HG02798 (cell line): ENCODE measurements around the gene ACOT8.
"Not testable (repeated sequence)": the region's sequence is repeated elsewhere in the genome, so short reads cannot be mapped to it uniquely, and the experiment has no call there.

Experiments
- ATAC-seq: cut with Tn5 transposase; IDR thresholded peaks from one replicate; pipeline ENCODE4 v1.9.1; 2021; ENCODE audit warnings: mild to moderate bottlenecking; ENCODE audit not compliant: unreplicated experiment, poor library complexity

ACOT8 gene

DNA sequence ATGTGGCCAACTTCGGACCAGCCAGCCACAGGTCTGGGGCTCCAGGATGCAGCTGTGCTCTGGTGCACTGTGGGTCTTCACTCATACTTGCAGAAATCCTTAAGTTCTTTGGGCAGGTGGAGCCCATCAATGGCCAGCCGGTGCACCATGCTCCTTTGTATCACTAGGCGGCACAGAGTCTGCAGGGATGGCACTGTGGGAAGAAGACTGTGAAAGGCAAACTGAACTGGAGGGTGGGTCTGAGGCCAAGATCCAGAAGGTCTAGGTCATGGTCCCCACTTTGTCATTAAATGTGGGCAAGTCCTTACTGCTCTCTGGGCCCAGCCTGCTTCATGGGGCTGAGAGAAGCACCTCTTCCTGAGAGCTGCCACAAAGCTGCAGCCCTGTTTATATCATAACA lies 31.5 kb upstream of the ACOT8 start:
- no peak for ATAC-seq

DNA sequence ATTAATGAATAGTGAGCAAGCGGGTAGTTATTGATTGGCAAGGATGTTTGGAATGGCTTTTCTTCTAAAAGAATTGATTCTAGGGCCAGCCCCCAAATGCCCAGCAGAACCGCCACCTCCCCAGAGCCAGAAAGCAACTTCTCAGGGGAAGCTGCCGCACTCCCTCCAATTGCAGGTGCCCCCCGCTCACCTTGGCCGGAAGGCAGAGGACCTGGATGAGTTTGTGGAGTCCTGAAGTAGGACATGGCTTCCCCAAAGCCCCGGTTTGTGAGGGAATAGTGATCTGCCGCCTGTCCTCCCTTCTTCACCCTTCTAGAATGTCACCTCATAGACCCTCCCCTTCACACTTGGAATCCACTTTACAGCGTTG lies 30.1 kb upstream of the ACOT8 start, which contains the start of gene SPATA25:
Gene SPATA25 (minus strand): TSS at position 277 of the 370 bp plus-strand sequence. CDS start 32 bp downstream, at position 245.
- no peak for ATAC-seq

DNA sequence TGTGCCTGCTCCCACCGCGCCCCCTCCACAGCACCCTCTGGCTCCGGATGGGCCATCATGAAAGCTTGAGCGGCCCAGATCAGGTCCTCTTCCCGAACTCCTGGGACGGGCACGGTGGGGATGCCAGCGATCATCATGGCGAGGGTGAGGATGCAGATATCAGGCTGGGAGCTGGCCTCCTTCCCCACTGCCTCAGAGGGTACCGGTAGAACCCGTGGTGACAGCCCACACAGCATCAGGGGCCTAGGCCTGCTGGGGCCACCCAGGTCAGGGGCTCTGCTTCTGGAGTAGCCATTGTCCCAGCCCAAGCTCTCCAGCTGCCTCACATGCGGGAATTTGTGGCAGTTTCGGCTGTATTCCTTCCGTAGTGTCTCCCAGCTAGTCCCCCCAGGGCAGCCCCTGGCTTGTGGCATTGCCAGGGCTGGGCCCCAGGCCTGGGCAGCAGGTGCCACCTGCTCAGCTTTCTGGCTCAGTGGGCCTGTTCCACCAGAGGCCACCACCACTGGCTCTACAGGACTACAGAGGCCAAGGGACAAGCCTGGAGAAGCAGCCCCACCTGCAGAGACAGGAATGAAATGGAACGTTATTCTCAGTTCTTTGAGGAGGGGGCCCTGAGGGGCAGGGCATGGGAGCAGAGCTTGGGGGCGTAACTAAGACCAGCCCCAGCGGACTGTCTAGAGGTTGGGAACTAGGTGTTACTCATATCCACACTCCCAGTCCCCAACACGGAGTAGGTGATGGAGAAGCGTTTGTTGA lies 29.6 kb upstream of the ACOT8 start:
- ATAC-seq, result no peak

DNA sequence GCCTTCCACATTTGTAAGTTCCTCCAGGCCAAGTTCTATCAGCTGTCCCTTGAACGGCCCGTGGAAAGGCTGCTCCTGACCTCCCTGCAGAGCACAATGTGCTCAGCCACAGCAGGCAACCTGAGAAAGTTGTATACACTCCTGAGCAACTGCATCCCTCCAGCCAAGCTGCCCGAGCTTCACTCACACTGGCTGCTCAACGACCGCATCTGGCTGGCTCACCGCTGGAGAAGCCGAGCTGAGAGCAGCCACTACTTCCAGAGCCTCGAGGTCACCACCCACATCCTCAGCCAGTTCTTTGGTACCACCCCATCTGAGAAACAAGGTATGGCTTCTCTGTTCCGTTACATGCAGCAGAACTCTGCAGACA lies 25.9 kb upstream of the ACOT8 start:
- ATAC-seq, result no peak

DNA sequence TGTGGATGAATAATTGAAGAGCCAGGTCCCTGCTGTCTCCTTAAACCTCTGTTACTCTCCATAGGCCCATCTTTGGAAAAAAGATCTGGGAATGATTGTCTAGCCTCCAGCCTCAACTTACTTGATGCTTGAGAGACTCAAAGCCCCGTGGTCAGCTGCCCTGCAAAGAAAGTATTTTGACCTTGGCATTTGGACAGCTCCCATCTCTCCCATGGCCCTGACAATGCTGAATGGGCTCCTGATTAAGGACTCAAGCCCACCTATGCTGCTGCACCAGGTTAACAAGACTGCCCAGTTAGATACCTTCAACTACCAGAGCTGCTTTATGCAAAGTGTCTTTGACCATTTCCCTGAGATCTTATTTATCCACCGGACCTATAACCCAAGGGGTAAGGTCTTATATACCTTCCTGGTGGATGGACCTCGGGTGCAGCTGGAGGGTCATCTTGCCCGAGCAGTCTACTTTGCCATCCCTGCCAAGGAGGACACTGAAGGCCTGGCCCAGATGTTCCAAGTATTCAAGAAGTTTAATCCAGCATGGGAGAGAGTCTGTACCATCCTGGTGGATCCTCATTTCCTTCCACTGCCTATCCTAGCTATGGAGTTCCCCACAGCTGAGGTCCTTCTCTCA lies 25.4 kb upstream of the ACOT8 start:
- no peak for ATAC-seq

DNA sequence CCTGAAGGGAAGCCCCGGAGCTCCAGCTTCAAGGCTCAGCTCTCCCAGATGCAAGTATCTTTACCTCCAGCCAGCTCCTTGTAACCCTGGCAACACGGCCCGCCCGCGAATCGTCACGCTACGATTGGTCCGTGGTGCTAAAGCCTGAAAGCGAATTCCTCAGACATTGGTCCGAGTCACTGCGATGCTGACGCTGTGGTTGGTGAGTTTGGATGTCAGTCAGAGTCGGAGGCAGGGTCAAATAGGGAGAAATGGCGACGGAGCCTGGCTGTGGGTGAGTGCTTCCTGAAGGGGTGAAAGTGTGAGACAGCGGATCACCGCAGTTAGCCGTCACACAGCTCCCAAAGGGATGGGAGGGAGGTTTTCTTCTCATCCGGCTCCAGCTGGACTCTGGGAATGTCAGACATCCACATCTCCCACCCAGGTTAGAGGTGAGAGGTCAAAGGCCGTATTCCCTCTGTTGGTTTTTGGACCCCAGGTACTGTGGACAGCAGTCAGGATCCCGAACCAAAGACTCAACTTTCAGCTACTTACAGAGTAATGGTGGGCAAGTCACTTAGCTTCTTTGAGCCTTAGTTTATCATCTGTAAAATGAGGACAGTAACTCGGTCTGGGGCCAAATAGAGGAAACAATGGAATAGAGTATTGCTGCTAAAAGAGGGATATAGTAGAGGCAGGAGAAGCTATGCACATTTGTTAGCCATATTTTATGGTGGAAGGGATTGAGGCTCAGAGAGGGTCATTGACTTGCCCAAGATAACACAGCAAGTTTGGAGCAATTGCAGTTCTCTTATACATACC lies 24.0 kb upstream of the ACOT8 start, which contains the start of gene ZSWIM1:
Gene ZSWIM1 (plus strand): TSS at position 240 of the 801 bp plus-strand sequence. CDS start 1,366 bp downstream, outside the sequence.
- ATAC-seq, result peak; percentile 99

DNA sequence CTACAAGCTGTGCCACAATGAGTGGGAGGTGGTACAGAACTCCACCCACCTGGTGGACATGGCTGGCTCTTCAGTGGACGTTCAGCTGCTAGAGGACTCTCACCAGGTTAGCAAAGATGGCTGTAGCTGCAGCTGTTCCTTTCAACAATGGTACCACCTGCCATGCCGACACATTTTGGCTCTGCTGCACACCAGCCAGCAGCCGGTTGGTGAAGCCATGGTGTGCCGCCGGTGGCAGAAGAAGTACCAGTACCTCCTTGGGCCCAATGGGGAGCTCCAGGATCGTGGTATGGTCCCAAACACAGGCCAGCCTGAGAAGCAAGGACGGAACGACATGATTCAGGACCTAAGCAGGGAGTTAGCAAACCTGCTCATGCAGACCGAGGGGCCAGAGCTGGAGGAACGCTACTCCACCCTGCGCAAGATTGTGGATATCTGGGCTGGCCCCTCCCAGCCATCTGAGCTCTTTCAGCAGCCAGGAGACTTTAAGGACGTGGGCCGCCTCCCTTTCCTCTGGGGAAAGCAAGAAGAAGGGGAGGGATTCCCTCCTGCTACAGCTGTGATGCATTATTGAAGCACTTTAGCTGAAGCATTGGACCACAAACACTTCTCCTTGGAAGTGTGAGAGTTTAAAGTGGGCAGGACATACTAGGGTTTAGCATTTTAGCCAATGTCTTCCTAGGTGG lies 21.0 kb upstream of the ACOT8 start:
- ATAC-seq, result no peak

GRCh38 chr20:45874576-45874975 lies 17.4 kb upstream of the ACOT8 start:
- no peak for ATAC-seq

DNA sequence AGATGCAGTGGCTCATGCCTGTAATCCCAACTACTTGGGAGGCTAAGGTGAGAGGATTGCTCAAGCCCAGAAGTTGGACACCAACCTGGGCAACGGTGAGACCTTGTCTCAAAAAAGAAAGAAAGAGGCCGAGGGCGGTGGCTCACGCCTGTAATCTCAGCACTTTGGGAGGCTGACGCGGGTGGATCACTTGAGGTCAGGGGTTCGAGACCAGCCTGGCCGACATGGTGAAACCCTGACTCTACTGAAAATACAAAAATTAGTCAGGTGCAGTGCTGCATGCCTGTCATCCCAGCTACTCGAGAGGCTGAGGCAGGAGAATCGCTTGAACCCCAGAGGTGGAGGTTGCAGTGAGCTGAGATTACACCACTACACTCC lies 16.9 kb upstream of the ACOT8 start:
- not testable (repeated sequence) for ATAC-seq

DNA sequence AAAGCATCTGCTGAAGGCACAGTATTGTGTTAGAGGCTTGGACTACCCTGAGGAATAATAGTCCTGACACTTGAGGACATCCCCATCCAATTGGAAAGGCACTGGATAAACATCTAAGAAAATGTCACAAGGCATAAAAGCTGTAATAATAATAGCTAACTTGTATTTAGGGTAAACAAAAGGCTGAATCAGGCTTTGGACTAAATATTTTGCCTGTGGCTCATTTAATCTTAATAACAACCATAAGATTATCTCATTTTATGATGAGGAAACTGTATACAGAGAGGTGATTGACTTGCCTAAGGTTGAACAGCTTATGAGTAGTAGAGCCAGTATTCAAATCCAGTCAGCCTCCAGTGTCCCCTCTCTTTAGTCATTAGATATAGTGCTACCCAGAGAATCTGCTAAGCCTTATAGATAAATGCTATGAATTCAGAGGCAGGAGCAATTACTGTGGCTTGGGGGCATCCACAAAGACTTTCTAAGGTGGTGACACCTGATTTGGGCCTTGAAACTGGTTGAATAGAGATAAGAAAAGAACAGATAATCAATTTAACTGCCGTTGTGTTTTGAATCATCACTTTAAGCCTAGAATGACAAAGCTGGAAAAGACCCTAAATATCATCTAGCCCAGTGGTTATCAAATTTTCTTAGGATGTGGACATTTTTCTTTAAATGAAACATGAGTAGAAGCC lies 16.4 kb upstream of the ACOT8 start:
- no peak for ATAC-seq

DNA sequence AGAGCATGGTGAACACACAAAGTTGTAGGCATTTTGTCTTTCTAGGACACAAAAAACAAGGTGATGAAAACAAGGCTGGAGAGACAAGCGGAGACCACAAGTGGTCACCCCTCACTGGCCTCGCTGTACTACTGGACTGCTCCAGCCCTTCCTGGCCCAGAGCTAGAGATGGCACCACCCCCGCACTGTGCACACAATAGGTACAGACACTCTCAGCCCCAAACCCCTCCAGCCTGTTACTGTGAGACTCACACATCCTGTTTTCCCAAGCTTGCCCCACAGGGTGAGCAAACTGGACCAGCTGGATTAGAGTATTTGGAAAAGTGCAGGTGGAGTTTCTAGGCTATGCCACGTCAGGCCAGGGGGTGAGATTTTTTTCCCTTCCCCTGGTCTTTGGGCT lies 15.4 kb upstream of the ACOT8 start:
- no peak for ATAC-seq

GRCh38 chr20:45867819-45868176 lies 10.6 kb upstream of the ACOT8 start:
- ATAC-seq, result no peak

GRCh38 chr20:45867136-45867818 lies 10.1 kb upstream of the ACOT8 start:
- ATAC-seq, result no peak

- ATAC-seq, result no peak
Observed at GRCh38 chr20:45866454-45866853, 9.3 kb upstream of the ACOT8 start.

DNA sequence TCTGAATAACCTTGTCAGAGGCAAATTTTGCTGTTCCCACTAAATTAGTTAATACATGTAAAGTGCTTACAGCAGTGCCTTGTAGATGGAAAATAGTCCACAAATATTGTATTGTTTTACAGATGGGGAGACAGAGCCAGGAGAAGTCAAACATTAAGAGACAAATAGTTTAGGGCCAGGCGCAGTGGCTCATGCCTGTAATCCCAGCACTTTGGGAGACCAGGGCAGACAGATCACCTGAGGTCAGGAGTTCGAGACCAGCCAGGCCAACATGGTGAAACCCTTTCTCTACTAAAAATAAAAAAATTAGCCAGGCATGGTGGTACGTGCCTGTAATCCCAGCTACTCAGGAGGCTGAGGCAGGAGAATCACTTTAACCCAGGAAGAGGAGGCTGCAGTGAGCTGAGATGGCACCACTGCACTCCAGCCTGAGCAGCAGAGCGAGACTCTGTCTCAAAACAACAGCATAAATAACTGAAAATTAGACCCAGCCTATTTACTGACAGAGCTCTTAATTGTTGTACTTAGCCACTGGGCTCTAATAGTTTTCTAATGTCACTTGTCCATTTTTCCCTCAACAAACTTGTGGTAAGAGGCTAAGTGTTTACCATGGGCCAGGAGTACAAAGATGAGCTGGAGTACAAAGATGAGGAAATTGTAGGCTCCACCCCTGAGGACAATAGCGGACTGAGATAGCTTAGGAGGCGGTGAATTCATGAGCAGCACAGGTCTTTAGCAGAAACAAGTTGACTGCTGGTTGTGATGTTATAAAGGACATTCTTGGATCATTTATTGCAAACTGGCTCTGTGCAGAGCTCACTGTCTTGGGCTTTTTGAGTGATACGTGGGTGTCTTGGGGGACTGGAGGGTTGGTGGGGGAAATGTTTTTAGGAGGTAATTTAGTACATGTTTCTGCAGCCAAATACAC lies 6.6 kb upstream of the ACOT8 start:
- no peak for ATAC-seq

DNA sequence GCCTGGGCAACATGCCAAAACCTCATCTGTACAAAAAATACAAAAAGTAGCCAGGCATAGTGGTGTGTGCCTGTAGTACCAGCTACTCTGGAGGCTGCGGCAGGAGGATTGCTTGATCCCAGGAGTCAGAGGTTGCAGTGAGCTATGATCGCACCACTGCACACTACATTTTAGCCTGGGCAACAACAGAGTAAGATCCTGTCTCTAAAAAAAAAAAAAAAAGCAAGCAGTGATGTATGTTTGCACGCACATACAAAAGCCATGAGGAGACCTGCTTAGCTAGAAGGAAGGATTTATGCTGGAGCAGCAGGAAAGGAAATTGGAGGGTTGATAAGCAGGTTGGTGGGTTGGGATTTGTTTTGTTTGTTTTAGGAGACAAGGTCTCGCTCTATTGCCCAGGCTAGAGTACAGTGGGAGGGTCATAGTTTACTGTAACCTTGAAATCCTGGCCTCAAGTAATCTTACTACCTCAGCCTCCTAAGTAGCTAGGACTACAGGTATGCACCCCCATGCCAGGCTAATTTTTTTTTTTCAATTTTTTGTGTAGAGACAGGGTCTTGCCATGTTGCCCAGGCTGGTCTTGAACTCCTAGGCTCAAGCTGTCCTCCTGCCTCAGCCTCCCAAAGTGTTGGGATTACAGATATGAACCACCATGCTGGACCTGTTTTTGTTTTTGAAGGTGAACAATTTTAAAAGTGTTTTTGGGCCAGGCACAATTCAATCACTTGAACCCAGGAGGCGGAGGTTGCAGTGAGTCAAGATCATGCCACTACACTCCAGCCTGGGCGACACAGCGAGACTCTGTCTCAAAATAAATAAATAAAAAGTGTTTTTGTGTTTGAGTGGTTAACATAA lies 4.3 kb upstream of the ACOT8 start:
- no peak for ATAC-seq

DNA sequence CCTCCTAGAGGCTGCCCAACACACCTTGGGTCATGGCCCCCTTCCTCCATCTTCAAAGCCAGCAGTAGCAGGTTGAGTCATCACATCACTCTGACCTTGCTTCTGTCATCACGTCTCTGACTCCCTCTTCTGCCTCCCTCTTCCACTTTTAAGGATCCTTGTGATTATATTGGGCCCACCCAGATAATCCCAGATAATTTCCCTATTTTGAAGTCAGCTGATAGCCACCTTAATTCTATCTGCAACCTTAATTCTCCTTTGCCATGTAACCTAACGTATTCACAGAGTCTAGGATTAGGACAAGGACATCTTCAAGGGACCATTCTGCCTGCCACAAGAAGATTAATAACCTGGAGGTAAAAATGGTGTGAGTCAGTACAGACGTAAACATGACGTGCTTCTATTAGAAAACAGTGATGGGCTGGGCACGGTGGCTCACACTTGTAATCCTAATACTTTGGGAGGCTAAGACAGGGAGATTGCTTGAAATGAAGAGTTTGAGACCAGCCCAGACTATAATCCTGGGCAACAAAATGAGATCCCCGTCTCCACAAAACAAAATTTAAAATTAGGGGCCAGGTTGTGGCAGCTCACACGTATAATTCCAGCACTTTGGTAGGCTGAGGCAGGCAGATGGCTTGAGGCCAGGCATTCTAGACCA lies 3.5 kb upstream of the ACOT8 start:
- no peak for ATAC-seq
